HG03457 (cell line): ENCODE results near the gene TNP2.

Source experiments
- ATAC-seq: cut with Tn5 transposase; IDR thresholded peaks from one replicate; pipeline ENCODE4 v1.9.1; 2021; ENCODE audit warnings: moderate number of reproducible peaks; ENCODE audit not compliant: unreplicated experiment

Gene TNP2

DNA sequence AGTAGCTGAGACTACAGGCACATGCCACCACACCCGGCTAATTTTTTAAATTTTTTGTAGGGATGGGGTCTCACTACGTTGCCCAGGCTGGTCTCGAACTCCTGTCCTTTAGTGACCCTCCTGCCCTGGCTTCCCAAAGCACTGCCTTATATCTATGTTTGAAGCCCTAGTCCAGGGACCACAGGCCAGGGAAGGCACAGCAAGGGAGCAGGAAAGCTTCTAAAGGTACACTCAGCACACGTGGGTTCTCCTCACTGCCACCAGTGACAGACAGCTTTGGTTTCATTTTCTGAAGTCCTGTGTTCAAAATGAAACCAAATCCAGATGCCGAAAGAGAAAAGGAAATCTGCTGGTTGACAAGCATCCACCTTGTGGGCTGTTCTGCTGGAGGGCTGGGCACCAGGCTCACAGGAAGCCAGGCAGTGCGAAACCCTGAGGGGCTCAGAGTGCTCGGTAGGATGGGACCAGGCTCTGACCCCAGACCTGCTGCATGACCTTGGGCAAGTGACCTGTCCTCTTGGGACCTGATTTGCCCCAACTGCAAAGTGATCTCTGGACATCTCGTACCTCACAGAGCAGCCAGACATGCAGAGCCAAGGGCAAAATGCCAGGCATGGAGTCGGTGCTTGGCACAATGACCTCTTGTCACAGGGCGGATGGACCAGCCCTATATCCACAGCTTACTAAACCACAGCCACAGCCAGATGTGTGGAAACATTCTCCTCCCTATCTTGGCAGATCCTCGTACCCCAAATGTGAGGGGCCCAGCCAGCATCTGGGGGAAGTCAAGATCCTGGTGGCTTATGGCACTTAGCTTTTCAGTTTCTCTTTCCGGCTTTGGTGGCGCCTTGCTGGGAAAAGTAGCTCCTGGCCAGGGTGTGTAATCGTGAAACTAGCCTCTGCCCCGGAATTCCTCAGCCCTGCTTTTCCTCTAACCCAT is 10.3 kb downstream of the TNP2 start:
- ATAC-seq, result no peak

DNA sequence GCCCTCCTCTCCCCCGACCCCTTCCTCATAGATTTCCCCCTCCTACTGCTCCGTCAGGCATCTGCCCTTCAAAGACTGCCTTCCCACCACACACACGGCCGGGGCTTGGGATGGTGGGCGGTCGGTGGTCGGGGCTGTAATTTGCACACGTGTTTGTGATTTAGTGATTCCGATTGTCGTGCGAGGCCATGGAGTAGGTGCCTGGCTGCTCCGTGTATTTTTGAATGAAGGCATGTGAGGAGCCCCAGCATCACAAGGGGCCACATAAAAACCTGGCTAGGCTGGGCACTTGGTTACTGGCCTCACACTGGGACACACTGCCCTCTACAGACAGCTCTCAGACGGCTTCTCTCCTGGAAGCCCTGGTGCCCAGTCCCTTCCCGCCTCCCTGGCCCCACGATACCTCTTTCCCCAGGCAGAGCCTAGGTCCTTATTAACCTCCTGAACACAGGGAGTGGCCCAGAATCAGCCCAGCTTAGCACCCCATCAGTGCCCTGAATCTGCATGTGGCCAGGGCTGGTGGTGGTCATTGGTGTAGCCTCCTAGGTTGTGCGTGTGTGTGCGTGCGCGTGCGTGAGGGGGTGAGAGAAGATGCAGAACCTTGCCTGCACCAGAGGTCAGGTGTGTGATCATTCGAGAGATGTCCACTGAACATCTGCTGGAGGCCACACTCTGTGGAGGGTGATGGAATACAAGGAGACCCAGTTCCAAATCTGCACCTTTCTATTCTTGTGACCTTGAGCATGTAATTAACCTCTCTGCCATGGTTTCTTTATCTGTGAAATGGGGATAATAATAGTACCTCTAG is 11.8 kb downstream of the TNP2 start:
- ATAC-seq, result no peak

DNA sequence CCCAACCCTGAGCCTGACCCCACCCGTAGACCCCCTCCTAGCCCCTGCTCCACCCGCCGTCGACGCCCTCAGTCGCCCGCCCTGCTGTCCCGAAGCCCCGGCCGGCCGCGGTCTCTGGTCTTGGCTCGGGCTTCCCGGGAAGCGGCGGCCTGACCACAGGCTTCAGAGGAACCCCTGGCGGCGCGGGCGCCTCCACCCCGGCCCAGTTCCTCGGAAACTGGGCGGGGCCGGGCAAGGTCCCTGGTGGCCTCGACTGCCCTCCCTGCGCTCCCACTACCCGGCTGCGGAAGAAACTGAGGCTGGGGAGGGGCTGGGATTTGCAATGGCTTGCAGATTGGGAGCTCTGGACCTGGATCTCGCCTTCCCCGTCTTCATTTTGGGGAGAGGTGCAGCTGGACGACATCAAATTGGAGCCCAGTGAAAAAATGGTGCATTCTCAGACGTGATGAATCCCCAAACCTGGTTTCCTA is 12.4 kb downstream of the TNP2 start:
- ATAC-seq, result no peak

DNA sequence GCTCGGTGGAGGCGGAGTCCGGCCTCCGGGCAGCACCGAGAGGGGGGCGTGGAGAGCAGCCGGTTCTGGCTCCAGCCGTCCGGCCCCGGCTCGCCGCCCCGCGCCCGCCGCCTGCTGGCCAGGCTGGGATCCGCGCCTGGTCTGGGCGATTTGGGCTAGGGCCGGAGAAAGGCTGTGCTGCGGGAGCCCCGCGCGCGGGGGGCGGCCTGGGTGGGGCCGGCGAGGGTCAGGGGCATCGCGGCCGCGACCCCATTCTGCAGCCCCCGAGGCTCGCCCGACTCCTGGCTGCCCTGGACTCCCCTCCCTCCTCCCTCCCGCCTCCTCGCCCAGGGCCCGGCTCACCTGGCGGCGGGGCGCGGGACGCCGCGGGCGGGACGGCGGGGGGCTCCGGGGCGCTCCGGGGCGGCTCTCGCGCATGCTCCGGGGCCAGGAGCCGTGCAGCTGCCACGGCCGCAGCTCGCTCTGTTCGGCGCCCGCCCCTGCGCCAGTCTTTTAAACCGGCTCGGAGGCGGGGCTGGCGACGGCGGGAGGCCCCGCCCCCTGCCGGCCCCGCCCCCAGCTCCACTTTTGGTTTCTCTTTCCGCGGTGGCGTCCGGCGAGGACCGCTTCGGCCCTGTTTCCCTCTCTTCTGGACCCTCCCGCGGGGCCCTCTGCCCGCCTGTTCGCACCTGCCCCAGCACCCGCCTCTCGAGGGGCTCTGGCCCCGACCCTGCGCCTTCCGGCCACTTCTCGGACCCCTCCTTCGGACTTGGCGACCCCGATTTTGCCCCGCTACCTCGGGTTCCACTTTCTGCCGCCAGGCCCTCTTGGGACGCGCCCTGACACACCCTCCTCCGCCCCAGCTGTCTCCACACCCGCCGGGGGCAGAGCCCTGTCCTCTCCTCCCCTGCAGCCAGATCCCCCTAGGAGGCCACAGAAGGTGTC is 13.1 kb downstream of the TNP2 start, which contains the start of gene SOCS1:
SOCS1 (minus strand) TSS at position 468 of the 924 bp plus-strand sequence. CDS start 726 bp downstream, outside the sequence.
- ATAC-seq, result peak; percentile 43

DNA sequence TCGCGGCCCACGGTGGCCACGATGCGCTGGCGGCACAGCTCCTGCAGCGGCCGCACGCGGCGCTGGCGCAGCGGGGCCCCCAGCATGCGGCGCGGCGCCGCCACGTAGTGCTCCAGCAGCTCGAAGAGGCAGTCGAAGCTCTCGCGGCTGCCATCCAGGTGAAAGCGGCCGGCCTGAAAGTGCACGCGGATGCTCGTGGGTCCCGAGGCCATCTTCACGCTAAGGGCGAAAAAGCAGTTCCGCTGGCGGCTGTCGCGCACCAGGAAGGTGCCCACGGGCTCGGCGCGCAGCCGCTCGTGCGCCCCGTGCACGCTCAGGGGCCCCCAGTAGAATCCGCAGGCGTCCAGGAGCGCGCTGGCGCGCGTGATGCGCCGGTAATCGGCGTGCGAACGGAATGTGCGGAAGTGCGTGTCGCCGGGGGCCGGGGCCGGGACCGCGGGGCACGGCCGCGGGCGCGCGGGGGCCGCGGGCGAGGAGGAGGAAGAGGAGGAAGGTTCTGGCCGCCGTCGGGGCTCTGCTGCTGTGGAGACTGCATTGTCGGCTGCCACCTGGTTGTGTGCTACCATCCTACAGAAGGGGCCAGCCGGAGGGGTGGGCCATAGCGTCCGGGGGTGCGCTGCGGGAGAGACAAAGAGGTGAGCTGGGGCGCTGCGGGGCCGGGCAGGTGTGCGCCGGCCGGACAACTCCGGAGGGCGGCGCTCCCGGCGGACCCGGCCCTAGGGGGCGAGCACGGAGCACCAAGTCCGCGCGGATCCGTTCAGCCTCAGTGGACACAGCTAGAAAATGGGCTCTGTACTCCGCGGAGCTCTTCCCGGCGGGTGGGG is 14.0 kb downstream of the TNP2 start:
- ATAC-seq, result no peak

DNA sequence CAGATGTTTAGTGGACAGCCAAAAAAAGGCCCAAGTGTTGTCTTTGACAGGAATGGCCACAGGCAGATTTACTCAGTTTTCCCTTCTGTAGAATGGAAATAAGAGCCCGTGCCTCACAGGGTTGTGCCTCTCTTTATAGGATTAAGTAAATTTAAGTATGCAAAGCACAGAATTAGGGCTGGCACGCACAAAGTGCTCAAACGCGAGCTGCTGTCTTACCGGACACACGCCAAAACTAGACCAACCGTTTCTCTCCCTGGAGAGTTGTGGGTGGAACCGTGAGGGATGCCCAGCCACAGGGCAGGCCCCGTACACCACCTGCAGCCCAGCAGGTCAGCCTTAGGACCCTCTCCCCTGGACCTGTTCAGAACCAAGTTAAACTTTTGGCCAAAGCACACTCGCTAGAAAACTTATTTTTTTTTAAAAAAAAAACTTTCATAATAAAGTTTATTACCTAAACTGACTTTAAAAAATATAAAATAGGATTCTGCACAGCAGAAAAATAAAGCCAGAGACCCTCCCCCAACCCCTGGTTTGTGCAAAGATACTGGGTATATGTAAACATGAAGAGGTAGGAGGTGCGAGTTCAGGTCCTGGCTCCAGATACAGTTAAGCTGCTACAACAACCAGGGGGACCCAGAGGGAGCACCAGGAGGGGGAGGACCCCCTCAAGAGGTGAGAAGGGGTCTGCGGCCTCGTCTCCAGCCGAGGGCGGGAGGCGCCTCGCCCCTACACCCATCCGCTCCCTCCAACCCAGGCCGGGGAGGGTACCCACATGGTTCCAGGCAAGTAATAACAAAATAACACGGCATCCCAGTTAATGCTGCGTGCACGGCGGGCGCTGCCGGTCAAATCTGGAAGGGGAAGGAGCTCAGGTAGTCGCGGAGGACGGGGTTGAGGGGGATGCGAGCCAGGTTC is 14.9 kb downstream of the TNP2 start:
- ATAC-seq, result no peak

DNA sequence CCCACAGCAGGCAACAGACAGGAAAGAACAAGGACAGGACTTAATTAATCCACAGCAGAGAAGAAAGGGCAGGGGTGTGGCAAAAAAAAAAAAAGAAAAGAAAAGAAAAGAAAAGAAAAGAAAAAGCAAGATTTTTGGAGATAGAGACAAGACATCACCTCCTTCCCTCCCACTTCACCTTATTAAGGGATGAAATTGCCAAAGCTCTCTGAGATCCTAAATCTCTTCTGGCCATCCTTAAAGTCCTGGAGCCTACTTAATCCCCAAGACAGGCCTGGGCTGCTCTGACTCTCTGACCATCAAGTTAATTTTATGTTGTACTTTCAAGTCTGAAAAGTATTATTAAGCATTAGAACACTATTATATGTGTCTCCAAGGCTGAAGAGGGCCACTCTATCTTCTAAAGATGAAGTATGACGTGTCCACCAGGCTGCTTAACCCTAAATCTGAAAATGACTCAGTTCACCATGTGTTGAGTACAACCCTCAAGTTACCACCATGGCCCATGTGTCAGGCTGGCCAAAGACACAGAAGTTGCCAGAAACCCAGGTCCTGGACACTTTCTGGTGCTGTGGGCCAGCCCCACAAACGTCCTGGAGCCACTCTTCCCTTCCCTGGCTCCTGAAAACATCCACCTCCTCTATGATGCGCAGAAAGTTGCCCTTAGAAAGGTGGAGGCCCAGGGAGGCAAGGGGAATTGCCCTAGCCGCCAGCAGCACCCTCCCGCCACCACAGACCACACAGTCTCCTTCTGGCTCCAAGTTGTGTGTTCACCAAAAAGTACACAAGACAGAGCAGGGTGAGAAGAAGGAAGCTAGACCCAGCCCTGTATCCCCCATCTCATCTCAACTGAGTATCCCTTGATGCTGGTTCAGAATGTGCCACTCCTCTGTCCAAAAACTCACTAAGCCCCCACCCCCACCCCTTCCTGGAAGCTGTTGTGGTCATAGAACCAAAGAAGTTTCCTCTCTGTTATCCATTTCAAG is 15.8 kb downstream of the TNP2 start:
- no peak for ATAC-seq

DNA sequence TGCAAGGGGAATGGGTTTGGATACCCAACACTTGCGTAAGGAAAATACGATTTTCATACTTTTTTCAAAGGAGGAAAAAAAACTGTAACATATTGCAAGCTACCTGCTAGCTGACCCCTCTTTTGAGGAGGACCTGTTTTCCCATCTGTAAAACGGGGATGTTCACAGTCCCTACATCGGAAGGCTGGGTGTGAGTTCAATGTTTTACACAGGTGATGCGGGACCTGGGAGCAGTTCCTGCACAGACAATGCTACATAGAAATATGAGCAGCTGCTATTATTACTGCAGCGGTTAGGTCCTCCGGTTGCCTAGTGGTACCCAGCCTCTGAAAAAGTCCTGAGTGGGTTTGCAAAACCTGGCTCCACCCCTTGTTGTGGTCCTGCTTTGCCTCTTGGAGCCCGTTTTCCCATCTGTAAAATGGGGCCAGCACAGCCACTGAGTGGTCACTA is 16.6 kb downstream of the TNP2 start:
- no peak for ATAC-seq

DNA sequence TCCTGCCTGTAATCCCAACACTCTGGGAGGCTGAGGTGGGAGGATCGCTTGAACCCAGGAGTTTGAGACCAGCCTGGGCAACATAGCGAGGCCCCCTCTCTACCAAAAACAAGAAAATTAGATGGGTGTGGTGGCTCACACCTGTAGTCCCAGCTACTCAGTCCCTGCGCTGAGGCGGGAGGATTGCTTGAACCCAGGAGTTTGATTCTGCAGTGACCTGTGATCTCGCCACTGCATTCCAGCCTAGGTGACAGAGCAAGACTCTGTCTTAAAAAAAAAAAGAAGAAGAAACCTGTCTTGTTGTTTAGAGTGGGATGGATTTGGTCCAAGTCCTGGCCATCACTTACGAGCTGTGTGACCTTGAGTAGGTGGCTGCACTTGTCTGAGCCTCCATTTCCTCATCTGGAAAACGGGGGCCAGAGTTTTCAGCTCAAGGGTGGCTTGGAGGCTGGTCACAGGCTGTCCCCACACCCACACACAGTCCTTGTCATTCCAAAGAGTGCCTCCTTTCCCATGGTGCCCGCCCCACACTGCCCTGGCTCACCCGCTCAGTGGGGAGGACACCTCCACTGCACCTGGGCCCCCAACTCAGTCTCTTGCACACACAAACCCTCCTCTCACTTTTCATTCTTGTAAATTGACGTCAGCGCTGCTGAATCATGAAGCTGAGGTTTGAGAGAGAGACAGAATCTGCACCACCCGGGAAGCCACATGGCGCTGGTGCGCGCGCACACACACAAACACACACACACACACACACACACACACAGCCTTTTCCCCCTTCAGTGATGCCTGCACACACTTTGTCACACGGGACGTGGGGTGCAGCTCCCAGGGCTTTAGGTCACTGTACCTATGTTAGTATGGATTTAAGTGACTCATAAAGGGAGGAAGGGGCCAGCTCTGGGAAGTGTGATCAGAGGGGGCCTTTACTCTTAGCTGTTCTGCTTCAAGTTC is 17.3 kb downstream of the TNP2 start:
- ATAC-seq, result no peak

DNA sequence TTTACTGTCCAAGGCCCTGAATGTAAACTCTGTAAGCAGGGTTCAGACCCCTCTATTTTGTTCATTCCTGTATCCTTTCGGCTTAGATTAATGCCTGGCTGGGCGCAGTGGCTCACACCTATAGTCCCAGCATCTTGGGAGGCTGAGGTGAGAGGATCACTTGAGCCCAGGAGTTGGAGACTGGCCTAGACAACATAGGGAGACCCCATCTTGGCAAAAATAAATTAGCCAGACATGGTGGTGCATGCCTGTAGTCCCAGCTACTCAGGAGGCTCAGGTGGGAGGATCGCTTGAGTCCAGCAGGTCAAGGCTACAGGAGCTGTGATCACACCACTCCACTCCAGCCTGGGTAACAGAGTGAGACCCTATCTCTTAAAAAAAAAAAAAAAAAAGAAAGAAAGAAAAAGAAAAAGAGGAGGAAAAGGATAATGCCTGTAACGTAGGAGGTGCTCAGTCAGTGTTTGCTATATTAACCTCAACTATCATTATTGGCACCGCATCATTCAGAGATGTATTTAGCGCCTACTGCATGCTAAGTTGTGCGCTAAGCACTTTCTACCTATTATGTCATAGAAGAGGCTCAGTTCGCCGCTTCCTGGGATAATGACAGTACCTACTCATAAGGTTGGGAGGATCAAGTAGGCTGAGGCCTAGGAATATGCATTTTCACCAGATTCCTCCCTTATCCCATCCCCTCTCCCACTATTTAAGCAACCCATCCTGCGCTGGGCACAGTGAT is 18.2 kb downstream of the TNP2 start:
- ATAC-seq, result no peak

DNA sequence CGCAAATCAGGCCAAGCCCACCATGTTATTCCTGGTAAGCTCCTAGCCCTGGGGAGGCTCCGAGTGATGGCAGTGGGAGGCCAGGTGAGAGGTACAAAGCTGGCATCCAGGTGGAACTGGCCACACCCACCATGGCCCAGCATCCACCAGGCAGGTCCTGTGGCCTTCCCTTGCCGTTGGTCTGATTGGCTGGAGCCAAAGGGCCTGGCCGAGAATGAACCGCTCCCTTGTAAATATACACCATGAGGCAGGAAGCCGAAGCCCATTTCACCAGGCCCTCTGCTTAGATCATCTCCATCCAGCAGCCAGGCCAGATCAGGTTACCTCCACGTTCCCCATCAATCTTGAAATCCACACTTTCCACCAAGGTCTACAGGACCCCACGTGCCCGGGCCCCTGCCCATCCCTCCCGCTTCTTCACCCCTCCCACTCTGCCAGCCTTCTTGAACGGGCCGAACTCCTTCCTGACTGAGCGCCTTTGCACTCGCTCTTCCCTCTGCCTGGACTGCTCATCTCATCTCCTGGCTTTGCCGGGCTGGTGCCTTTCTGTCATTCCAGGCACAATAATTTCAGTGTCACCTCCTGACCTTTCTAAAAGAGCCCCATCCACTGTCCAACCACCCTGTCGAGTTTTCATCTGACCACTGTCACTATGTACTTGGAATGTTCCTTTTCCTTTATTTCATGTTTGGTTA is 18.9 kb downstream of the TNP2 start:
- ATAC-seq, result no peak

DNA sequence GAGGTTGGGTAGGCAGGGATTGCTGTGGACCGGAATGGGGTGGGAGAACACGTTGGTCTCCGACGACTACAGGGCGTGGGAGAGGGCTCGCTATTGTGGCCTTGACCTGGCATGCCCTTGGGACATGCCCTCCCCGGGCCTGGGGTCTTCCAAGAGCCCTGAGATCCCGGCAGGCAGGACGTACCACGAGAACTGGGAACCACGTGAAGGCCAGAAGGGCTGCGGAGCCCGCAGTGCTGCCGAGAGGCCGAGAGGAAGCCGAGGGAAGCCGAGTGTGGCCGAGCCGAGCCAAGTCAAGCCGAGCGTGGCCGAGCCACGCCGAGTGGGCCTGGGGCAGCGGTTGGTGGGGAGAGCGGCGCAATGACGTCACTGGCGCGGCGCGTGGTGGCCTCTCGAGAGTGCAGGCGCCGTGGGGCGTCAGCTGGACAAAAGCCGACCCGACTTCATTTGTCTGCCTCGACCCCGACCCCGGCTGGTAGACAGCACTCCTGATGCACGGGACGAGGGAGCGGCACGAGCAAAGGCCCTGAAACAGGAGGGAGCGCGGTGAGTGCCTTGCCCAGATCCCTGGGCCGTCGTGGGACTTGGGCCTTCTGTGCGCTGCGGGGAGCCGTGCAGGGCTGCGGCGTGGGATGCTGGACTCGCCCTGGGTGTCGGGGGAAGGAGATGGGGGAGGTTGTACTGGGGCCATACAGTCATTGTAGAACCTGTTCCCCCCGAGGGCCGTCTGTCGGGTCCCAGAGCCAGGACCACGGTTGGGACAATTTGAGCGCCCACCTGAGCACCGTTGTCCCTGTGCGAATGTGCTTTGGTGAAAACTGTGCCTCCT is 19.7 kb downstream of the TNP2 start:
- no peak for ATAC-seq

DNA sequence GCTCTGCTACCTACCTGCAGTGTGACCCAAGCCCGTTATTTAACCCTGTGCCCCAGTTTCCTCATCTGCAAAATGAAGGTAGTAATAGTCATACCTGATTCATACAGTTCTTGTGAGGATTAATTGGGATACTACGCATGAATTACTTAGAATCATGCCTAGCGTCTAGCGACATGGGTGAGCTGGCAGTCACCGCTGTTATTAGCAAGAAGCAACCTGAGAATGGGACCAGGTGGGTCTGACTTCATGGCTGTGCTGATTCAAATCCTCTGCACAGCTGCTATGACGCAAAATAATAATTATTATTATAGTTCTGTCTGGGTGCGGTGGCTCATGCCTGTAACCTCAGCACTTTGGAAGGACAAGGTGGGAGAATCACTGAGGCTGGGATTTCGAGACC is 21.0 kb downstream of the TNP2 start:
- ATAC-seq, result no peak

DNA sequence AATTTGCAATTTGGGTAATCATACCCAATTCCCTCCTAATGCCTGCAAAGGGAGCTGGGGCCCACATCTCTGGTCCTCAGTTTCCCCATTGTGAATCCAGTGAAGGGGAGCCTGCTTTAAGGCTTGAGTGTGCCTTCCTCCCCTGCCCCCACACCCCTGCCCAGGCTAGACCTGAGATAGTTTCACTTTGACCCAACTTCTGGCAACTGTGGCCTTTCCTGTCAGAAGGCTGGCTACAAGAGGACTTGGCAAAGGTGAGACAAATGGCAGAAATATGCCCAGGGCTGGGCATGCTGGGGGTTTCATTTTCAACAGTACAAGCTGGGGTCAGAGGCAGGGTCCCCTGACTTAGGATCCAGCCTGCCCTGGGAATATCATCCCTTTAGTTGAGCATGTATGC is 23.1 kb downstream of the TNP2 start:
- no peak for ATAC-seq
